Astrocyte (in vitro differentiated cells and primary cell): Measurements from ENCODE around the gene DBT. TPM values are rescaled to one million over a fixed set of nuclear protein-coding genes. Genes with fewer than 3 reads are reported as not detected.

ENCODE experiments used
- DNase-seq: peaks from one replicate; pipeline ENCODE4 v3.0.0-alpha.2; 2010; ENCODE audit warnings: low read depth
- FAIRE-seq: peaks from 2 replicates; lab custom pipeline; 2011; peaks lifted over from hg19 to GRCh38; lab: Jason Lieb, UNC
- H2AFZ ChIP-seq: 2 replicates; pipeline ENCODE4 v1.6.0; 2012; ENCODE audit warnings: low read depth, low read length, inconsistent platforms
- H3K27ac ChIP-seq: 2 replicates; pipeline ENCODE4 v1.5.1; 2011; ENCODE audit warnings: low read depth, low read length, inconsistent platforms
- H3K27me3 ChIP-seq: 2 replicates; pipeline ENCODE4 v1.6.0; 2011; ENCODE audit warnings: low read length, inconsistent platforms; ENCODE audit not compliant: insufficient read depth
- H3K36me3 ChIP-seq: 2 replicates; pipeline ENCODE4 v1.5.1; 2011; ENCODE audit warnings: low read length, inconsistent platforms; ENCODE audit not compliant: insufficient read depth
- H3K4me1 ChIP-seq: 2 replicates; pipeline ENCODE4 v1.5.1; 2011; ENCODE audit warnings: low read length, inconsistent platforms; ENCODE audit not compliant: insufficient read depth
- H3K4me2 ChIP-seq: 2 replicates; pipeline ENCODE4 v1.6.0; 2012; ENCODE audit warnings: low read length, inconsistent platforms
- H3K4me3 ChIP-seq: 2 replicates; pipeline ENCODE4 v1.5.1; 2011; ENCODE audit warnings: low read depth, mild to moderate bottlenecking, low read length, inconsistent platforms; ENCODE audit not compliant: insufficient read depth
- H3K79me2 ChIP-seq: 2 replicates; pipeline ENCODE4 v1.6.0; 2012; ENCODE audit warnings: mild to moderate bottlenecking, low read length, inconsistent platforms; ENCODE audit not compliant: insufficient read depth
- H3K9ac ChIP-seq: 2 replicates; pipeline ENCODE4 v1.6.0; 2012; ENCODE audit warnings: mild to moderate bottlenecking, low read length, inconsistent platforms
- H3K9me3 ChIP-seq: 2 replicates; pipeline ENCODE4 v1.5.1; 2012; ENCODE audit warnings: low read depth, mild to moderate bottlenecking, low read length, inconsistent platforms; ENCODE audit not compliant: insufficient read depth
- H4K20me1 ChIP-seq: 2 replicates; pipeline ENCODE4 v1.6.0; 2012; ENCODE audit warnings: low read length, inconsistent platforms; ENCODE audit not compliant: insufficient read depth
- H3K27ac Mint-ChIP-seq: one replicate; pipeline ENCODE4 v1.8.0; 2021; ENCODE audit warnings: mild to moderate bottlenecking, mixed read lengths; ENCODE audit not compliant: unreplicated experiment
- H3K27me3 Mint-ChIP-seq: one replicate; pipeline ENCODE4 v1.8.0; 2021; ENCODE audit warnings: low read depth, mixed read lengths; ENCODE audit not compliant: unreplicated experiment
- H3K36me3 Mint-ChIP-seq: one replicate; pipeline ENCODE4 v1.8.0; 2021; ENCODE audit warnings: low read depth, mixed read lengths; ENCODE audit not compliant: unreplicated experiment
- H3K4me1 Mint-ChIP-seq: one replicate; pipeline ENCODE4 v1.8.0; 2021; ENCODE audit warnings: low read depth, mixed read lengths; ENCODE audit not compliant: unreplicated experiment
- H3K4me3 Mint-ChIP-seq: one replicate; pipeline ENCODE4 v1.8.0; 2021; ENCODE audit warnings: mild to moderate bottlenecking, moderate library complexity, mixed read lengths; ENCODE audit not compliant: unreplicated experiment
- H3K9me3 Mint-ChIP-seq: one replicate; pipeline ENCODE4 v1.8.0; 2021; ENCODE audit warnings: mild to moderate bottlenecking, mixed read lengths; ENCODE audit not compliant: unreplicated experiment
- CTCF ChIP-seq: IDR thresholded peaks from 2 replicates; pipeline ENCODE4 v1.5.1; 2011; ENCODE audit warnings: low read depth, mild to moderate bottlenecking, inconsistent platforms, low read length, moderate library complexity; ENCODE audit not compliant: insufficient read depth
- EZH2 ChIP-seq: IDR thresholded peaks from 2 replicates; pipeline ENCODE4 v1.6.1; 2012; ENCODE audit warnings: mild to moderate bottlenecking, low read length, inconsistent platforms; ENCODE audit not compliant: insufficient read depth
- total RNA-seq: library from RNA; stranded (reverse); gene quantifications from 2 replicates; pipeline ENCODE4 v1.2.1, GENCODE V29; 2021

Gene DBT
- total RNA-seq, 1 donor from 2014 or later: 14.2 TPM

- no peaks in the 10 kb centered on the region for H3K9me3 Mint-ChIP-seq
- Histone ChIP-seq H3K4me1 (no peaks in the 10 kb centered on the region), H3K79me2 (peaks cover 15% of the 10 kb centered on the region), H3K4me2 (no peak overlapping the region), H3K27me3 (no peaks in the 10 kb centered on the region), H3K4me3 (no peak overlapping the region), H3K27ac (no peak overlapping the region), H3K9me3 (no peaks in the 10 kb centered on the region), H2AFZ (no peak overlapping the region), H3K36me3 (peaks cover 56% of the 10 kb centered on the region), H4K20me1 (peaks cover 30% of the 10 kb centered on the region), H3K9ac (no peak overlapping the region)
- FAIRE-seq: no peak
- TF ChIP-seq CTCF (no peak), EZH2 (no peak)
- H3K27ac Mint-ChIP-seq: no peak overlapping the region
- no peaks in the 10 kb centered on the region for H3K4me1 Mint-ChIP-seq
- DNase-seq: no peak
- H3K36me3 Mint-ChIP-seq: peaks cover 15% of the 10 kb centered on the region
- no peak overlapping the region for H3K4me3 Mint-ChIP-seq
- no peaks in the 10 kb centered on the region for H3K27me3 Mint-ChIP-seq
Measured at GRCh38 chr1:100279954-100280682, 30.5 kb upstream of the DBT start.

DNA sequence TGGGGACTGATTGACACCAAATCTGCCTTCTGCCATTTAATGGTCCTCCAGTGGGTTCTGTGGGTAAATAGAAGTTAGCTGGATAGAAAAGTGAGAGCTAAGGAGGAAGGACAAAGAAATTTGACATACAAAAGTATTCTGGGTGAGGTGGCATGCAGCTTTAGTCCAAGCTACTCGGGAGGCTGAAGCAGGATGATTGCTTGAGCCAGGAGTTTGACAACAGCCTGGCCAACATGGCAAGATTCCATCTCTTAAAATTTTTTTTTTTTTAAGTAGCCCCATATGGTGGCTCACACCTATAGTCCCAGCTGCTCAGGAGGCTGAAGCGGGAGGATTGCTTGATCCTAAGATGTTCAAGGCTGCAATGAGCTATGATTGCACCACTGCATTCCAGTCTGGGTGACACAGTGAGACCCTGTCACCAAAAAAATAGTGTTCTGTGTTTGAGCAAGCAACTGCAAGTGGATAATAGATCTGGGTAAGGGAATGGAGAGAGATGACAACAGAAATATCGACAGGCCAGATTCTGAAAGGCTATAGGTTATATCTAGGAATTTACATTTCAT, 29.8 kb upstream of the DBT start:
- no peak overlapping the region for H3K27ac Mint-ChIP-seq
- H3K27me3 Mint-ChIP-seq: no peaks in the 10 kb centered on the region
- Histone ChIP-seq H3K4me3 (no peak overlapping the region), H3K27ac (no peak overlapping the region), H3K79me2 (peaks cover 15% of the 10 kb centered on the region), H2AFZ (no peak overlapping the region), H3K9me3 (no peaks in the 10 kb centered on the region), H4K20me1 (peaks cover 30% of the 10 kb centered on the region), H3K9ac (no peak overlapping the region), H3K4me2 (no peak overlapping the region), H3K27me3 (no peaks in the 10 kb centered on the region), H3K4me1 (no peaks in the 10 kb centered on the region), H3K36me3 (peaks cover 51% of the 10 kb centered on the region)
- DNase-seq: no peak
- H3K4me3 Mint-ChIP-seq: no peak overlapping the region
- H3K36me3 Mint-ChIP-seq: peaks cover 13% of the 10 kb centered on the region
- H3K4me1 Mint-ChIP-seq: no peaks in the 10 kb centered on the region
- no peak for FAIRE-seq
- TF ChIP-seq EZH2: no peak
- no peak for TF ChIP-seq CTCF
- H3K9me3 Mint-ChIP-seq: no peaks in the 10 kb centered on the region

- Histone ChIP-seq H3K36me3 (peaks cover 61% of the 10 kb centered on the region), H2AFZ (no peak overlapping the region), H3K27me3 (no peaks in the 10 kb centered on the region), H3K4me3 (no peak overlapping the region), H4K20me1 (peaks cover 30% of the 10 kb centered on the region), H3K9ac (no peak overlapping the region), H3K27ac (no peak overlapping the region), H3K79me2 (peaks cover 16% of the 10 kb centered on the region), H3K9me3 (no peaks in the 10 kb centered on the region), H3K4me2 (no peak overlapping the region), H3K4me1 (no peaks in the 10 kb centered on the region)
- no peaks in the 10 kb centered on the region for H3K4me1 Mint-ChIP-seq
- TF ChIP-seq EZH2 (no peak), CTCF (no peak)
- DNase-seq (no peak), FAIRE-seq (no peak)
- H3K27ac Mint-ChIP-seq: no peak overlapping the region
- no peak overlapping the region for H3K4me3 Mint-ChIP-seq
- no peaks in the 10 kb centered on the region for H3K9me3 Mint-ChIP-seq
- no peaks in the 10 kb centered on the region for H3K27me3 Mint-ChIP-seq
- H3K36me3 Mint-ChIP-seq: peaks cover 17% of the 10 kb centered on the region
Measured at GRCh38 chr1:100277866-100278265, 28.2 kb upstream of the DBT start.
